Colon (tissue), 2 donors: ENCODE results near the gene C1orf74.
"Not testable (repeated sequence)": the region's sequence is repeated elsewhere in the genome, so short reads cannot be mapped to it uniquely, and the experiment has no call there.

Experiments
- FAIRE-seq: peaks from 2 replicates; lab custom pipeline; 2012; peaks lifted over from hg19 to GRCh38; lab: Jason Lieb, UNC
- donor health status: control.
- donor health status: control.

The C1orf74 gene

GRCh38 chr1:209805341-209805781, 21.0 kb upstream of the C1orf74 start:
- FAIRE-seq = no peak

- no peak for FAIRE-seq
Observed at GRCh38 chr1:209803568-209803967, 19.2 kb upstream of the C1orf74 start.

- FAIRE-seq = no peak
Observed at GRCh38 chr1:209802780-209803152, 18.4 kb upstream of the C1orf74 start.

- no peak for FAIRE-seq
Observed at GRCh38 chr1:209802117-209802779, 17.9 kb upstream of the C1orf74 start.

GRCh38 chr1:209800984-209801834, 16.9 kb upstream of the C1orf74 start:
- FAIRE-seq = no peak

- no peak for FAIRE-seq
Observed at GRCh38 chr1:209797978-209798639, 13.8 kb upstream of the C1orf74 start.

GRCh38 chr1:209793711-209794110, 9.4 kb upstream of the C1orf74 start:
- not testable (repeated sequence) for FAIRE-seq

GRCh38 chr1:209791920-209792319, 7.6 kb upstream of the C1orf74 start:
- no peak for FAIRE-seq

- no peak for FAIRE-seq
Observed at GRCh38 chr1:209790286-209791193, 6.2 kb upstream of the C1orf74 start.

- no peak for FAIRE-seq
Observed at GRCh38 chr1:209789245-209789644, 4.9 kb upstream of the C1orf74 start.

- no peak for FAIRE-seq
Observed at GRCh38 chr1:209787551-209787950, 3.2 kb upstream of the C1orf74 start.

- no peak for FAIRE-seq
Observed at GRCh38 chr1:209786146-209786545, 1.8 kb upstream of the C1orf74 start.

GRCh38 chr1:209785592-209785991, 1.2 kb upstream of the C1orf74 start:
- no peak for FAIRE-seq

- no peak for FAIRE-seq
Observed at GRCh38 chr1:209783386-209783785, 973 bp downstream of the C1orf74 start.

GRCh38 chr1:209780268-209780667, 4.1 kb downstream of the C1orf74 start:
- no peak for FAIRE-seq

GRCh38 chr1:209778102-209778501, 6.3 kb downstream of the C1orf74 start:
- FAIRE-seq = no peak

GRCh38 chr1:209777587-209777986, 6.8 kb downstream of the C1orf74 start:
- no peak for FAIRE-seq

- FAIRE-seq = no peak
Observed at GRCh38 chr1:209775678-209776077, 8.7 kb downstream of the C1orf74 start.

GRCh38 chr1:209774592-209774991, 9.8 kb downstream of the C1orf74 start:
- no peak for FAIRE-seq

- FAIRE-seq = no peak
Observed at GRCh38 chr1:209772126-209772525, 12.2 kb downstream of the C1orf74 start.

- no peak for FAIRE-seq
Observed at GRCh38 chr1:209770636-209771415, 13.5 kb downstream of the C1orf74 start.
